ENCODE results near the gene TSC22D4.
"Not testable (repeated sequence)": the region's sequence is repeated elsewhere in the genome, so short reads cannot be mapped to it uniquely, and the experiment has no call there.

The TSC22D4 gene

GRCh38 chr7:100443096-100443840 is 35.7 kb downstream of the TSC22D4 start:
- DNase-seq (ENCODE audit: low spot score) = no peak

GRCh38 chr7:100441641-100442535 is 37.1 kb downstream of the TSC22D4 start:
- no peak for DNase-seq (ENCODE audit: low spot score)

GRCh38 chr7:100439244-100439643 is 39.8 kb downstream of the TSC22D4 start:
- not testable (repeated sequence) for DNase-seq (ENCODE audit: low spot score)

GRCh38 chr7:100438731-100439130 is 40.3 kb downstream of the TSC22D4 start:
- DNase-seq (ENCODE audit: low spot score) = not testable (repeated sequence)

GRCh38 chr7:100438172-100438571 is 40.8 kb downstream of the TSC22D4 start:
- DNase-seq (ENCODE audit: low spot score) = no peak

- no peak for DNase-seq (ENCODE audit: low spot score)
Observed at GRCh38 chr7:100437150-100438100, 41.6 kb downstream of the TSC22D4 start.

- no peak for DNase-seq (ENCODE audit: low spot score)
Observed at GRCh38 chr7:100435401-100436304, 43.4 kb downstream of the TSC22D4 start.

- DNase-seq (ENCODE audit: low spot score) = no peak
Observed at GRCh38 chr7:100434297-100435144, 44.5 kb downstream of the TSC22D4 start.

GRCh38 chr7:100433592-100434296 is 45.3 kb downstream of the TSC22D4 start:
- no peak for DNase-seq (ENCODE audit: low spot score)

- DNase-seq (ENCODE audit: low spot score) = no peak
Observed at GRCh38 chr7:100433276-100433591, 45.8 kb downstream of the TSC22D4 start.

- no peak for DNase-seq (ENCODE audit: low spot score)
Observed at GRCh38 chr7:100432621-100433275, 46.3 kb downstream of the TSC22D4 start.

- no peak for DNase-seq (ENCODE audit: low spot score)
Observed at GRCh38 chr7:100432053-100432452, 47.0 kb downstream of the TSC22D4 start.

- DNase-seq (ENCODE audit: low spot score) = no peak
Observed at GRCh38 chr7:100431286-100431735, 47.7 kb downstream of the TSC22D4 start.

GRCh38 chr7:100430493-100431285 is 48.3 kb downstream of the TSC22D4 start:
- DNase-seq (ENCODE audit: low spot score) = no peak

GRCh38 chr7:100429637-100430492 is 49.1 kb downstream of the TSC22D4 start, which contains the start of gene MEPCE:
MEPCE (plus strand) TSS chr7:100429831; CDS start chr7:100430019, 188 bp downstream.
- DNase-seq (ENCODE audit: low spot score) = peak; percentile 94

GRCh38 chr7:100428967-100429636 is 49.9 kb downstream of the TSC22D4 start:
- peak; percentile 98 for DNase-seq (ENCODE audit: low spot score)
